Uterus (tissue), 4 donors: ENCODE measurements around the gene MED19. TPM values are rescaled to one million over a fixed set of nuclear protein-coding genes. Genes with fewer than 3 reads are reported as not detected.

Experiments used
- DNase-seq, 2 donors: peaks; one replicate each; pipeline ENCODE4 v3.0.0-alpha.2; 2019 to 2020
- H3K27ac ChIP-seq, 2 donors: fragments of 200-600 bp; sonication (generic); 1 replicate in 1 of 2; 2 replicates in 1 of 2; pipeline ENCODE4 v1.5.1; 2016 to 2018
- H3K27me3 ChIP-seq, 2 donors: fragments of 200-600 bp; sonication (generic); one replicate each; pipeline ENCODE4 v1.5.1; 2018 to 2019; ENCODE audit warnings: control low read depth in 1 of 2
- H3K36me3 ChIP-seq, 2 donors: fragments of 200-600 bp; sonication (generic); one replicate each; pipeline ENCODE4 v1.5.1; 2019; ENCODE audit warnings: control low read depth in 1 of 2
- H3K4me1 ChIP-seq, 2 donors: fragments of 200-600 bp; sonication (generic); one replicate each; pipeline ENCODE4 v1.5.1; 2018 to 2019; ENCODE audit warnings: control low read depth in 1 of 2
- H3K4me3 ChIP-seq, 2 donors: fragments of 200-600 bp; sonication (generic); 1 replicate in 1 of 2; 2 replicates in 1 of 2; pipeline ENCODE4 v1.5.1; 2018 to 2019; ENCODE audit warnings: mild to moderate bottlenecking in 1 of 2
- H3K9me3 ChIP-seq, 2 donors: fragments of 200-600 bp; sonication (generic); one replicate each; pipeline ENCODE4 v1.5.1; 2019; ENCODE audit warnings: control low read depth in 1 of 2
- CTCF ChIP-seq, 4 experiments: fragments of 200-600 bp in 2 of 4; fragments of 450-650 bp in 2 of 4; sonication (generic) in 2 of 4; IDR thresholded peaks; one replicate each; pipeline ENCODE4 v1.5.1; 2016 to 2019; ENCODE audit warnings: antibody characterized with exemption in 4 of 4, mild to moderate bottlenecking in 2 of 4, moderate library complexity in 1 of 4
- POLR2A ChIP-seq, 2 donors: fragments of 450-650 bp; IDR thresholded peaks; one replicate each; pipeline ENCODE4 v1.6.1; 2016; ENCODE audit warnings: antibody characterized with exemption in 2 of 2, mild to moderate bottlenecking in 1 of 2, moderate library complexity in 1 of 2
- intact Hi-C: fragments of 100-400 bp; cut with DNase I; formaldehyde crosslinking; loops from one replicate; pipeline ENCODE4 v1.15.1; 2023; ENCODE audit warnings: low total_unique reads
- total RNA-seq, 4 donors: library from RNA; depleted of rRNA in 3 of 4; stranded (reverse); fragments of >200 nt in 3 of 4; gene quantifications; one replicate each; pipeline versions ENCODE4 v1.1.0 to v1.2.4, GENCODE V29; 2014 to 2023
- donor health status: DM: yes; HTN: yes; CAD: no.

Gene MED19
- total RNA-seq, 4 donors from 2014 or later, result 5.9 to 11.3 (median 9.1) TPM

GRCh38 chr11:57668434-57668782 is 43.6 kb downstream of the MED19 start:
- H3K36me3 ChIP-seq, result no peaks in the 10 kb centered on the region
- intact Hi-C loops, result no loop called here
- H3K9me3 ChIP-seq, result no peaks in the 10 kb centered on the region
- no peak for DNase-seq
- peak overlapping the region; percentile 93 to 99 for H3K27ac ChIP-seq
- H3K4me3 ChIP-seq, result peak overlapping the region; percentile 73 to 85
- H3K4me1 ChIP-seq, result peaks cover 3 to 6% of the 10 kb centered on the region in 2 donors
- H3K27me3 ChIP-seq, result no peaks in the 10 kb centered on the region
- no peak for TF ChIP-seq CTCF (IDR thresholded peaks at IDR 0.05)
- no peak for TF ChIP-seq POLR2A (IDR thresholded peaks at IDR 0.05)

GRCh38 chr11:57667736-57668433 is 44.1 kb downstream of the MED19 start, which contains the start of gene ZDHHC5:
Gene ZDHHC5 (plus strand): TSS chr11:57668114. CDS start chr11:57673091, 4,977 bp downstream.
- no peaks in the 10 kb centered on the region for H3K36me3 ChIP-seq
- DNase-seq, result peak; percentile 99
- intact Hi-C loops, result no loop called here
- peak within 1 kb of the TSS; percentile 93 to 99 for H3K27ac ChIP-seq
- H3K4me1 ChIP-seq, result peaks cover 3 to 6% of the 10 kb centered on the region in 2 donors
- H3K27me3 ChIP-seq, result no peaks in the 10 kb centered on the region
- TF ChIP-seq CTCF (IDR thresholded peaks at IDR 0.05), result peak in 3 of 4 experiments; percentile 67 to 72 (median 70)
- peak; percentile 27 to 85 for TF ChIP-seq POLR2A (IDR thresholded peaks at IDR 0.05)
- no peaks in the 10 kb centered on the region for H3K9me3 ChIP-seq
- H3K4me3 ChIP-seq, result peak within 1 kb of the TSS; percentile 73 to 85

GRCh38 chr11:57667117-57667735 is 44.8 kb downstream of the MED19 start:
- Histone ChIP-seq H3K27ac (peak overlapping the region; percentile 93 to 99), H3K4me1 (peaks cover 3 to 6% of the 10 kb centered on the region in 2 donors), H3K9me3 (no peaks in the 10 kb centered on the region), H3K36me3 (no peaks in the 10 kb centered on the region), H3K4me3 (peak overlapping the region; percentile 73 to 85), H3K27me3 (no peaks in the 10 kb centered on the region)
- TF ChIP-seq POLR2A (IDR thresholded peaks at IDR 0.05) (no peak), CTCF (IDR thresholded peaks at IDR 0.05) (no peak)
- peak; percentile 94 to 99 for DNase-seq
- intact Hi-C loops, result no loop called here

GRCh38 chr11:57663975-57664374 is 48.0 kb downstream of the MED19 start:
- no peak overlapping the region for H3K27ac ChIP-seq
- TF ChIP-seq CTCF (IDR thresholded peaks at IDR 0.05) (no peak), POLR2A (IDR thresholded peaks at IDR 0.05) (no peak)
- intact Hi-C loops, result no loop called here

GRCh38 chr11:57662893-57663292 is 49.1 kb downstream of the MED19 start:
- intact Hi-C loops, result no loop called here
- Histone ChIP-seq H3K9me3 (no peaks in the 10 kb centered on the region), H3K27ac (no peak overlapping the region), H3K4me1 (no peaks in the 10 kb centered on the region), H3K4me3 (no peak overlapping the region), H3K27me3 (no peaks in the 10 kb centered on the region), H3K36me3 (no peaks in the 10 kb centered on the region)
- DNase-seq, result no peak
- TF ChIP-seq POLR2A (IDR thresholded peaks at IDR 0.05), result no peak
- TF ChIP-seq CTCF (IDR thresholded peaks at IDR 0.05), result no peak

More at GRCh38 chr11:57663975-57664374, 48.0 kb downstream of the MED19 start:
- no peaks in the 10 kb centered on the region for H3K9me3 ChIP-seq
- H3K36me3 ChIP-seq, result no peaks in the 10 kb centered on the region
- H3K27me3 ChIP-seq, result no peaks in the 10 kb centered on the region
- no peaks in the 10 kb centered on the region for H3K4me1 ChIP-seq
- H3K4me3 ChIP-seq, result no peak overlapping the region
- DNase-seq, result no peak
